Measurements from ENCODE around the gene HIPK2.

- TF ChIP-seq POLR2AphosphoS5 (IDR thresholded peaks at IDR 0.05) (no peak), POLR2A (IDR thresholded peaks at IDR 0.05; ENCODE audit: low read depth) (no peak), EP300 (IDR thresholded peaks at IDR 0.05) (no peak)
- TF ChIP-seq, protein P1, sequence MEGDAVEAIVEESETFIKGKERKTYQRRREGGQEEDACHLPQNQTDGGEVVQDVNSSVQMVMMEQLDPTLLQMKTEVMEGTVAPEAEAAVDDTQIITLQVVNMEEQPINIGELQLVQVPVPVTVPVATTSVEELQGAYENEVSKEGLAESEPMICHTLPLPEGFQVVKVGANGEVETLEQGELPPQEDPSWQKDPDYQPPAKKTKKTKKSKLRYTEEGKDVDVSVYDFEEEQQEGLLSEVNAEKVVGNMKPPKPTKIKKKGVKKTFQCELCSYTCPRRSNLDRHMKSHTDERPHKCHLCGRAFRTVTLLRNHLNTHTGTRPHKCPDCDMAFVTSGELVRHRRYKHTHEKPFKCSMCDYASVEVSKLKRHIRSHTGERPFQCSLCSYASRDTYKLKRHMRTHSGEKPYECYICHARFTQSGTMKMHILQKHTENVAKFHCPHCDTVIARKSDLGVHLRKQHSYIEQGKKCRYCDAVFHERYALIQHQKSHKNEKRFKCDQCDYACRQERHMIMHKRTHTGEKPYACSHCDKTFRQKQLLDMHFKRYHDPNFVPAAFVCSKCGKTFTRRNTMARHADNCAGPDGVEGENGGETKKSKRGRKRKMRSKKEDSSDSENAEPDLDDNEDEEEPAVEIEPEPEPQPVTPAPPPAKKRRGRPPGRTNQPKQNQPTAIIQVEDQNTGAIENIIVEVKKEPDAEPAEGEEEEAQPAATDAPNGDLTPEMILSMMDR (IDR thresholded peaks at IDR 0.05), result no peak
These were observed 83.5 kb downstream of the HIPK2 start for GRCh38 chr7:139694389-139694676.
